Measurements from ENCODE around the gene SRSF2.
"Not testable (repeated sequence)": the region's sequence is repeated elsewhere in the genome, so short reads cannot be mapped to it uniquely, and the experiment has no call there.

GRCh38 chr17:76698466-76698977, 38.6 kb downstream of the SRSF2 start:
- TF ChIP-seq CTCF, EP300 (IDR thresholded peaks at IDR 0.05): not testable (repeated sequence)

Measured in stomach (tissue), 4 donors.